Hematopoietic multipotent progenitor cell (in vitro differentiated cells): Measurements from ENCODE around the gene TAS2R20. TPM values are rescaled to one million over a fixed set of nuclear protein-coding genes. Genes with fewer than 3 reads are reported as not detected.
"Not testable (repeated sequence)": the region's sequence is repeated elsewhere in the genome, so short reads cannot be mapped to it uniquely, and the experiment has no call there.

ENCODE experiments used
- DNase-seq, 3 donors: peaks; one replicate each; pipeline ENCODE4 v3.0.0-alpha.2; 2011 to 2015; ENCODE audit warnings: low read depth in 2 of 3, low spot score in 2 of 3
- total RNA-seq: library from RNA; depleted of rRNA; stranded (reverse); fragments of >200 nt; gene quantifications from one replicate; pipeline ENCODE4 v1.2.3, GENCODE V29; 2012

The TAS2R20 gene
- total RNA-seq: 2.4 TPM

- DNase-seq: no peak
Measured at GRCh38 chr12:10998204-10998603, at the start of gene TAS2R20. Gene TAS2R20 (minus strand): TSS chr12:10998304. CDS start chr12:10997875, 429 bp downstream.

GRCh38 chr12:11041366-11041765 is 43.3 kb upstream of the TAS2R20 start:
- DNase-seq: not testable (repeated sequence)

GRCh38 chr12:11040162-11040561 is 42.1 kb upstream of the TAS2R20 start:
- DNase-seq: no peak

- DNase-seq: no peak
Measured at GRCh38 chr12:11039171-11039570, 41.1 kb upstream of the TAS2R20 start.

- DNase-seq: not testable (repeated sequence)
Measured at GRCh38 chr12:11033959-11034358, 35.9 kb upstream of the TAS2R20 start.

- DNase-seq: no peak
Measured at GRCh38 chr12:11031307-11031706, 33.2 kb upstream of the TAS2R20 start, which contains the start of gene TAS2R31. Gene TAS2R31 (minus strand): TSS chr12:11031407. CDS start chr12:11031335, 72 bp downstream.

GRCh38 chr12:11026118-11026517 is 28.0 kb upstream of the TAS2R20 start:
- DNase-seq: no peak

GRCh38 chr12:11023387-11023786 is 25.3 kb upstream of the TAS2R20 start:
- no peak for DNase-seq

- DNase-seq: no peak
Measured at GRCh38 chr12:11022520-11022919, 24.4 kb upstream of the TAS2R20 start, which contains the start of gene TAS2R19. Gene TAS2R19 (minus strand): TSS chr12:11022620. CDS start chr12:11022571, 49 bp downstream.

- DNase-seq: no peak
Measured at GRCh38 chr12:11016937-11017336, 18.8 kb upstream of the TAS2R20 start.

- DNase-seq: no peak
Measured at GRCh38 chr12:11015775-11016430, 17.8 kb upstream of the TAS2R20 start.

GRCh38 chr12:11014234-11014633 is 16.1 kb upstream of the TAS2R20 start:
- no peak for DNase-seq

GRCh38 chr12:11007608-11008007 is 9.5 kb upstream of the TAS2R20 start:
- DNase-seq: no peak

- no peak for DNase-seq
Measured at GRCh38 chr12:10994307-10994706, 3.8 kb downstream of the TAS2R20 start.

GRCh38 chr12:10989107-10989506 is 9.0 kb downstream of the TAS2R20 start:
- DNase-seq: no peak

GRCh38 chr12:10986812-10987211 is 11.3 kb downstream of the TAS2R20 start, which contains the start of gene TAS2R50:
Gene TAS2R50 (minus strand): TSS chr12:10986912. CDS start chr12:10986860, 52 bp downstream.
- no peak for DNase-seq

- DNase-seq: peak in 2 of 3 donors; percentile 4 to 22
Measured at GRCh38 chr12:10982244-10982643, 15.9 kb downstream of the TAS2R20 start.

GRCh38 chr12:10974965-10975364 is 23.1 kb downstream of the TAS2R20 start:
- DNase-seq: no peak

GRCh38 chr12:10968765-10969456 is 29.2 kb downstream of the TAS2R20 start:
- no peak for DNase-seq

- DNase-seq: no peak
Measured at GRCh38 chr12:10967409-10967808, 30.7 kb downstream of the TAS2R20 start.

- DNase-seq: no peak
Measured at GRCh38 chr12:10966314-10966713, 31.8 kb downstream of the TAS2R20 start.

GRCh38 chr12:10965476-10965875 is 32.6 kb downstream of the TAS2R20 start:
- DNase-seq: no peak
